ENCODE data around the gene HIP1R. TPM values are rescaled to one million over a fixed set of nuclear protein-coding genes. Genes with fewer than 3 reads are reported as not detected.
"Not testable (repeated sequence)": the region's sequence is repeated elsewhere in the genome, so short reads cannot be mapped to it uniquely, and the experiment has no call there.

HIP1R gene
- polyA plus RNA-seq, 1 experiment, result 7.2 TPM

DNA sequence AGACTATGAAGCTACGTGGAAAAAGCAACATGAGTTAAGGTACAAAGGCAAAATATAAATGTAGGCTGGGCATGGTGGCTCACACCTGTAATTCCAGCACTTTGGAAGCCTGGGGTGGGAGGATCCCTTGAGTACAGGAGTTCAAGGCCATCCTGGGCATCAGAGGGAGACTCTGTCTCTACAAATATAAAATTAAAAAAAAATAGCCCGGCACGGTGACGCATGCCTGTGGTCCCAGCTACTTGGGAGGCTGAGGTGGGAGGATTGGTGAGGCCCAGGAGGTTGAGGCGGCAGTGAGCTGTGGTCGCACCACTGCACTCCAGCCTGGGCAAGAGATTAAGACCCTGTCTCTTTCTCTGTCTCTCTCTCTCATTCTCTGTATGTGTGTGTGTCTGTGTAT, 64.6 kb downstream of the HIP1R start:
- ChIA-PET CTCF (interaction anchor here (1.3 to 1.6 kb wide), 2 partner anchors 19 to 106 kb away, joined by 4 to 5 read pairs; no protein-coding TSS in a partner anchor), POLR2A (interaction anchor here (0.5 kb wide), 1 partner anchor 8 kb away, joined by 3 read pairs; no protein-coding TSS in a partner anchor)
- TF ChIP-seq, protein P1, sequence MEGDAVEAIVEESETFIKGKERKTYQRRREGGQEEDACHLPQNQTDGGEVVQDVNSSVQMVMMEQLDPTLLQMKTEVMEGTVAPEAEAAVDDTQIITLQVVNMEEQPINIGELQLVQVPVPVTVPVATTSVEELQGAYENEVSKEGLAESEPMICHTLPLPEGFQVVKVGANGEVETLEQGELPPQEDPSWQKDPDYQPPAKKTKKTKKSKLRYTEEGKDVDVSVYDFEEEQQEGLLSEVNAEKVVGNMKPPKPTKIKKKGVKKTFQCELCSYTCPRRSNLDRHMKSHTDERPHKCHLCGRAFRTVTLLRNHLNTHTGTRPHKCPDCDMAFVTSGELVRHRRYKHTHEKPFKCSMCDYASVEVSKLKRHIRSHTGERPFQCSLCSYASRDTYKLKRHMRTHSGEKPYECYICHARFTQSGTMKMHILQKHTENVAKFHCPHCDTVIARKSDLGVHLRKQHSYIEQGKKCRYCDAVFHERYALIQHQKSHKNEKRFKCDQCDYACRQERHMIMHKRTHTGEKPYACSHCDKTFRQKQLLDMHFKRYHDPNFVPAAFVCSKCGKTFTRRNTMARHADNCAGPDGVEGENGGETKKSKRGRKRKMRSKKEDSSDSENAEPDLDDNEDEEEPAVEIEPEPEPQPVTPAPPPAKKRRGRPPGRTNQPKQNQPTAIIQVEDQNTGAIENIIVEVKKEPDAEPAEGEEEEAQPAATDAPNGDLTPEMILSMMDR (IDR thresholded peaks at IDR 0.05; ENCODE audit: low read depth, low read length), result no peak
- Histone ChIP-seq H3K4me3 (ENCODE audit: low read depth, low read length) (no peak overlapping the region), H3K9me3 (ENCODE audit: control insufficient read depth, insufficient read depth, low read length) (peaks cover 2% of the 10 kb centered on the region; the same call in 1 of the 2 replicates), H3K27me3 (ENCODE audit: control insufficient read depth, insufficient read depth, low read length) (no peaks in the 10 kb centered on the region), H3K27ac (ENCODE audit: low read depth, low read length) (no peak overlapping the region)
- no peak for DNase-seq (ENCODE audit: low read depth, low spot score)

DNA sequence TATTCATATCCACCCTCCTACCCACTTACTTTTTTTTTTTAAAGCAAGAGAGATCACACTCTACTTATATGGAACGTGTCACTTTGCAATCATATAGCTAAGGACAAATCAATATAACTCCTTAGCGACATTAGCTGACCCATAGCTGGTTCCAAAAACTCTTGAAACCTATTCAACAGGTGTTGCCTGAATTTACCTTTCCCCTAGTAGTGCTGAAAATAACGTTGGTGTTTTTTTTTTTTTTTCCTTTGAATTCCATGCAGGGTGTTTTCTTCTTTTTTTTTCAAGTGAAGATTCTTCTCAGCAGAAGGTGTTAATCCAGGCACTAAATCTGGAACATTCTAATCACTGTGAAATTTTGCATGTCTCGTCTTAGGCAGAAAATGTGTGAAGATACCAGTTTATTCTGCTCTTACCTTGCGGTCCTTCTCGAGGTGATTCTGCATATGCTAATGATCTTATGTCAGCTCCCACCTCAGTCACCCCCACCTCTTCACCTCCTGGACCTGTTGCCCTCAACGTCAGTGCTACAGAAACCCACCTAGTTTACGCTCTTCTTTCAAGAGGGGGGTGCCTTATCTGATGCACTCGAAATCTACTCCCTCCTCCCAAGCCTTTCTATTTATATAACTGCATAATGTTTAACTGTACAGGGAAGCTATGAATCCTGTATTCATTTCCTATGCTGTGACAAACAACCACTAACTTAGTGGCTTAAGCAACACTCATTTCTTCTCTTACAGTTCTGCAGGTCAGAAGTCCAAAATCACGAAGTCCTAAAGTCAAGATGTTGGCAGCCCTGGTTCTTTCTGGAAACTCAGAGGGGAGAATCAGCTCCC, 67.8 kb downstream of the HIP1R start:
- ChIA-PET CTCF (no interaction called here), POLR2A (no interaction called here)
- Histone ChIP-seq H3K4me3 (ENCODE audit: low read depth, low read length) (no peak overlapping the region), H3K27me3 (ENCODE audit: control insufficient read depth, insufficient read depth, low read length) (no peaks in the 10 kb centered on the region), H3K27ac (ENCODE audit: low read depth, low read length) (no peak overlapping the region), H3K9me3 (ENCODE audit: control insufficient read depth, insufficient read depth, low read length) (no peaks in the 10 kb centered on the region)
- no peak for DNase-seq (ENCODE audit: low read depth, low spot score)
- TF ChIP-seq, protein P1 (IDR thresholded peaks at IDR 0.05; ENCODE audit: low read depth, low read length), result no peak

DNA sequence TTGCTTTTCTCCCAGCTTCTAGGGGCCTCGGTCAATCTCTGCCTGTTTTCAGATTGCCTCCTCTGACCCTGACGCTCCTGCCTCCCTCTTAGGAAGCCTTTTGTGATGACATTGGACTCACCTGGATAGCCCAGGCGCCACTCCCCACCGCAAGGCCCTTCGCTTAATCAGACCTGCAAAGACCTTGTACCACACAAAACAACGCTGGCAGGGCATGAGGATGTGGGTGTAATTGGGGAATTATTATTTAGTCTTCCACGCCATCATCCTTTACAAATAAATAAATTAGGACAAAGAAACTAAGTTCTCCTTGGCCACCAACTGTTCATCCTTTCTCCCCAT, 68.4 kb downstream of the HIP1R start:
- ChIA-PET CTCF (no interaction called here), POLR2A (interaction anchor here (0.6 kb wide), 1 partner anchor 103 kb away, joined by 3 read pairs; no protein-coding TSS in a partner anchor)
- no peak for DNase-seq (ENCODE audit: low read depth, low spot score)
- TF ChIP-seq, protein P1 (IDR thresholded peaks at IDR 0.05; ENCODE audit: low read depth, low read length), result no peak
- H3K27ac ChIP-seq (ENCODE audit: low read depth, low read length), result no peak overlapping the region
- H3K9me3 ChIP-seq (ENCODE audit: control insufficient read depth, insufficient read depth, low read length), result no peaks in the 10 kb centered on the region
- H3K4me3 ChIP-seq (ENCODE audit: low read depth, low read length), result no peak overlapping the region
- no peaks in the 10 kb centered on the region for H3K27me3 ChIP-seq (ENCODE audit: control insufficient read depth, insufficient read depth, low read length)

DNA sequence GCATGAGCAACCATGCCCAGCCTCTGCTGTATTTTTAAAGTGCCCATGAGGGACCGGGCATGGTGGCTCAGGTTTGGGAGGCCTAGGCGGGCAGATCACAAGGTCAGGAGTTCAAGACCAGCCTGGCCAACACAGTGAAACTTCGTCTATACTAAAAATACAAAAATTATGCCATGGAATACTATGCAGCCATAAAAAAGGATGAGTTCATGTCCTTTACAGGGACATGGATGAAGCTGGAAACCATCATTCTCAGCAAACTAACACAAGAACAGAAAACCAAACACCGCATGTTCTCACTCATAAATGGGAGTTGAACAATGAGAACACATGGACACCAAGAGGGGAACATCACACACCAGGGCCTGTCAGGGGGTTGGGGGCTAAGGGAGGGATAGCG, 70.0 kb downstream of the HIP1R start:
- H3K4me3 ChIP-seq (ENCODE audit: low read depth, low read length); DNase-seq (ENCODE audit: low read depth, low spot score); CTCF ChIA-PET; H3K27ac ChIP-seq (ENCODE audit: low read depth, low read length); H3K9me3 ChIP-seq (ENCODE audit: control insufficient read depth, insufficient read depth, low read length); H3K27me3 ChIP-seq (ENCODE audit: control insufficient read depth, insufficient read depth, low read length); POLR2A ChIA-PET: not testable (repeated sequence)

DNA sequence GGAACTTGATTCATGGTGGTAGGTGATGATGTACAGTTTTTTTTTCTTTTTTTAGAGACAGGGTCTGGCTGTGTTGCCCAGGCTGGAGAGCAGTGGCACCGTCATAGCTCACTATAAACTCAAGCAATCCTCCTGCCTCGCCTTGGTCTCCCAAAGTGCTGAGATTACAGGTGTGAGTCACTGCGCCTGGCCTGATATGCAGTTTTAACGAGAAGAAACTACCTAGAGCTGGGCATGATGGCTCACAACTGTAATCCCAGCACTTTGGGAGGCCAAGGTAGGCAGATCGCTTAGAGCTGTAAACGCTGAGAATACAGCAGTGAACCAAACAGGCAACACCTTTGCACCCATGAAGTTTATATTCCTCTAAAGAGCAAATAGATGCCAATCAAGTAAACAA, 73.7 kb downstream of the HIP1R start:
- CTCF ChIA-PET, result interaction anchor here (0.7 kb wide), 1 partner anchor 81 kb away, joined by 12 read pairs; no protein-coding TSS in a partner anchor
- POLR2A ChIA-PET, result no interaction called here
- TF ChIP-seq, protein P1 (IDR thresholded peaks at IDR 0.05; ENCODE audit: low read depth, low read length), result no peak
- H3K27me3 ChIP-seq (ENCODE audit: control insufficient read depth, insufficient read depth, low read length), result no peaks in the 10 kb centered on the region
- no peak for DNase-seq (ENCODE audit: low read depth, low spot score)
- H3K9me3 ChIP-seq (ENCODE audit: control insufficient read depth, insufficient read depth, low read length), result no peaks in the 10 kb centered on the region
- H3K4me3 ChIP-seq (ENCODE audit: low read depth, low read length), result no peak overlapping the region
- no peak overlapping the region for H3K27ac ChIP-seq (ENCODE audit: low read depth, low read length)
